Kasumi-1 (cell line): ENCODE results near the gene PLEKHM3.
"Not testable (repeated sequence)": the region's sequence is repeated elsewhere in the genome, so short reads cannot be mapped to it uniquely, and the experiment has no call there.

Experiments used
- DNase-seq, 2 experiments: peaks; one replicate each; lab custom pipeline; 2025; lab: John Stamatoyannopoulos, UW

PLEKHM3 gene

DNA sequence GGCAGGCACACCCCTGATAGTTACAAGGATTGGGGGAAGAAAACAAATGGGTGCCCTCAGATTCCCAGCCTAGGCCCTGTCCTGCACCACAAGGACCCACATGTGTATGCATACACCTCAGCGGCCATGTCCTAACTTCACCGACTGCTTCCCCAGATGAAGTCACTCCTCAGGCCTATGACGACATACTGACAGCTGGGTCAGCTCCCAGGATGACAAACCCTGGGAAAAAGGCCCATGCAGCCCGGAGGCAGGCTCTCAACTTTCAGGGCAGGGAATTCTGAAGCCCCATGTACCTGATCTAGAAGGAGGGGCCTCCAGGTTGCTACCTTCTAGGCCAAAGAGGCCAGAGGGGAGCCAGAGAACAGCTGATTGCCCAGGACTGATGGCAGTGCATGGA lies 11.0 kb upstream of the PLEKHM3 start:
- no peak for DNase-seq

DNA sequence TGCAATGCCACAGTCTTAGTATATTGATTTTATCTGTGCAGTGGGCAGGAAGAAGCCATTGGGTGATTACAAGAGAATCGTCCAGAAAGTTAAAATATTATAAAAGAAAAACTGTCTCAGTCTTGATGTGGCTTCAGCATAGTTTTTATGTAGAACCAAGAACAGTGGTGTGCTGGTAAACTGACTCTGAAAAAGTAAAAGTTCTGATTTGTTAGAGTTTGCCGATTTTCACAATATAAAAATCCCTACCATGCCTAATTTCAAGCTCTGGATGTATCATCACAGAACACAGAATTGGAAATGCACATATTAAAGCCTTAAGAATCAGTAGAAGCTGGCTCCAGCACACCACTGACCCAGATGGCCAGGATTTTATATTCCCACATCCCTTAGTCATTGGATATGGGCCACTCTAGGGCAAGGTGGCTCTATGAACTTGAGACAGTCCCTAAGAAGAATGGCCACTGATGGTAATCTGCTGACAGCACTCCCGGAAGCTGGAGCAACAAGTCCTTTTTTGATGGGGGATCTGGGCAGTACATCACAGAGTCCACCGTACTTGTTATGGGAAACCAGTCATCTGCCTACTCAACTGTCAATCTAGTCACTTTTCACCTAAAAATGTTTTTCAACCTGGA lies 9.3 kb upstream of the PLEKHM3 start:
- no peak for DNase-seq

DNA sequence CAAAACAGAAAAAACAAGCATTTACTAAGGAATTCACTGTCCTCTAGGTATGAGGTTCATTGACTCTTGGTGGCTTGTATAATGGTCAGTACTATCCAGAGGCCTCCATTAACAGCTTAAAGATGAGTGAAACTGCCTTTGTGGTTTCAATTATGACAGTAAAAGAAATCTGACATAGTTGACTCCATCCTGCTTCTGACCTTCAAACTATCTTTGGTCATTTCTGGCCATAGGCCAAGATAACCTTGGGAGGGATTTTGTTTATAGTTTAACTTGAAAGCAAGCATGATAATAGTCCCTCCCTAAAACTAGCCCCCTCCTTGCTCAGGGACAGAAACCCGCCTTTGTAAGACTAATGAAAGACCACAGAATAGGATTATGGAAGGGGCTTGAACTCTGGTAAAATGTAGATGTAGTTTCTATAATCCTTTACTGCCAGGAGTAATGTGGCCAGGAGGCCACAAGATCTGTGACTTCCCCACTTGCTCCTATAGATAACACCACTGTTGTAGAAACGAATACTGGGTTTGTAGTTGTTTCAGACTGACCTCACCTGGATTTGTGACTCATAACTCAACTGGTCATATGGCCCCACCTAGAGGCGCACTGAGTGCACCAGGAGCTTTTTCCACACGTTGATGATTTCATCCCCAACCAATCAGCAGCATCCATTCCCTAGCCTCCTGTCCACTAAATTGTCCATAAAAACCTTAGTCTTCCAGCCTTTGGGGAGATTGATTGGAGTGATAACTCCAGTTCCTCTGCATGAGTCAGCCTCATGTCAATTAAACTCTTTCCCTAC lies 8.6 kb upstream of the PLEKHM3 start:
- DNase-seq = no peak

DNA sequence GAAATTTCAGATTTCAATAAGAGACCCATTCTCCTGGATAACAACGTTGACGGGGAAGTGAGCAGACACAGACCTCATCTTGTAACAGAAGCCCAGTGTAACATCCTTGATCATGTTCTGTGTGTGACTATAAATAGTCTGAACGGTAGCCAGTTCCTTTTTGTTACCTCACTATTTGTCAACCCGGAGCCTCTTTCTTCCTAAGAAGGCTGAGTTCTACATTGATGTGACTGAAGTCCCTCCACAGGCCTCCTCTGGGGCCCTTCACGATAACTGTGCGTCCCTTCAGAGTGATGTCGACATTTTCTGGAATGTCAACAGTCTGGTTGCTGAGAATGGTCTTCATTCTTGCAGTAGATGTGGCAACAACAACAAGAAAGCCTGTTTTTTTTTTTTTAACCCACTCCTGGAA lies 6.3 kb upstream of the PLEKHM3 start:
- peak in 1 of 2 experiments; percentile 2 for DNase-seq

DNA sequence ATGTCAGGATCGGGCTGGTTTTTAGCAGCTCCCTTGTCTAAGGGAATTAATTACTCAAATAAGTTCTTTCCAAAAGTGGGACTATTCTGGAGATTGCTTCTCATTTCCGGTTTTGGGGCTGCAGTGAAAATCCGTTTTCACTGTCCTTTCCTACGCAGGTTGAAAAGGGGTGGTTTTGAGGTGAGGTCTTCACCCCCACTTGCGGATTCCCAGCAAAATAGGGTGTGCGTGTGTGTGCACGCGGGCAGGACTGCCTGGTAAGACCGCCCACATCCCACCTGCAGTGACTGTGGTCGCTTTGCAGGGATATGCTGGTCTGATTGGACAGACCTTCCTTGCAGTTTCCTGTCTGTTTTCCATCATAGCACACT lies 472 bp upstream of the PLEKHM3 start:
- DNase-seq = peak in 1 of 2 experiments; percentile 27

DNA sequence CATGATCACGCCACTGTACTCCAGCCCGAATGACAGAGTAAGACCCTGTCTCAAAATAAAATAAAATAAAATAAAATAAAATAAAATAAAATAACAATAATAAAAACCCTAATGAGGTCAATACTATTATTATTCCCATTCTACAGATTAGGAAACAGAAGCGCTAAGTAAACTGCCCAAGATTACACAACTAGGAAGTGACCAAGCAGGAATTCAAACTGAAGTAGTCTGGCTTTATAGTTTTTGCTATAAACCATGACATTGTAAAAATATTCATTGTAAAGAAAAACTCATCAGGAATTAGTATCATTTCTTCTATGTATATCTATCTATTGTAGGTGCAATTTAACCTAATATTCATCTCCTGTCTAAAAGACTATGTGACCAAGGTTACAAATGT lies 1.2 kb downstream of the PLEKHM3 start:
- no peak for DNase-seq

DNA sequence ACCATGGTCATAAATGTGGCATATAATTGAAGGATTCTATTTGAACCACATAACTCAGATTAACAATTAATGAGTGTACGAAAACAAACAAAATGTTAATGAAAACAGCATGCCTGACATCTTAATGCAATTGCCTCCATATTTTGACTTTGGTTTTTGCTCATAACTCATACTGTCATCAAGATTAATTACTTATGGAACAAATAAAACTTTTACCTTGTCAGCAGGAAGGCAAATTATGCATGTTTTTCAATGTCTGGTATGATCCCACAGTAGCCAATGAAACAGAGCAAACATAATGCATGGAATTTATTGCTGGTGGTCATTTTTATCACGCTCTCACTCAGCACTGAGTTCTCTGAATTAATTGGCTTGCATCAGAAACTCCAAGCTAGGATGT lies 5.1 kb downstream of the PLEKHM3 start:
- no peak for DNase-seq

DNA sequence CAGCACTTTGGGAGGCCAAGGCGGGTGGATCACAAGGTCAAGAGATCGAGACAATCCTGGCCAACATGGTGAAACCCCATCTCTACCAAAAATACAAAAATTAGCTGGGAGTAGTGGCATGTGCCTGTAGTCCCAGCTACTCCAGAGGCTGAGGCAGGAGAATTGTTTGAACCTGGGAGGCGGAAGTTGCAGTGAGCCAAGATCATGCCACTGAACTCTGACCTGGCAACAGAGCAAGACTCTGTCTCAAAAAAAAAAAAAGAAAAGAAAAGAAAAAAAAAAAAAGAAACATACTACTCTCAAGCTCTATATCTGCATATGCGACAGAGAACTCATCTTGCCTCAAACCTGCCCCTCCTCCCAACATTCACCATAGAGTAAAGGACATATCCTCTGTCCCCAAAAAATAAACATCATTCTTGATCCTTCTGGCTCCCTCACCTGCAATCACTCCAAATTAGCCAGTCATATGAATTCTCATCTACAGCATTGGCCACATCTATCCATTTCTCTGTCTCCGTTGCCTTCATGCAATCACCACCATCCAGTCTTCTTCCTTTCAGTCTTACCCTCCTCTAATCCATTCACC lies 7.1 kb downstream of the PLEKHM3 start:
- DNase-seq = not testable (repeated sequence)

DNA sequence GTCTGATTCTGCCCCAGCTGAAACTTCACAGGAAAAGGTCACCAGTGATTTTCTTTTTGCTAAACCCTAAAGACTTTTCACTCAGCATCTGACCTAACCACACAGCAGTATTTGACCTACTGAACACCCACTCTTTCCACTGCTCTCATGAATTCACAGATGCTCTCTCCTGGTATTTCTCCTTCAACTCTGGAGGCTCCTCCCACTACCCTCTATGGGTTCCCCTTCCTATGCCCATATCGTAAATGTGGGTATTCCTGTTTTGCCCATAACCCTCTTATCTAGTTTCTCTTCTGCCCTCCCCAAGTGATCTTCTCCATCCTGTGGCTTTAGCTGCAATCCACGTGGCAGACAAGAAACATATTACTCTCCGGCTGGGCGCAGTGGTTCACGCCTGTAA lies 7.6 kb downstream of the PLEKHM3 start:
- DNase-seq = no peak

DNA sequence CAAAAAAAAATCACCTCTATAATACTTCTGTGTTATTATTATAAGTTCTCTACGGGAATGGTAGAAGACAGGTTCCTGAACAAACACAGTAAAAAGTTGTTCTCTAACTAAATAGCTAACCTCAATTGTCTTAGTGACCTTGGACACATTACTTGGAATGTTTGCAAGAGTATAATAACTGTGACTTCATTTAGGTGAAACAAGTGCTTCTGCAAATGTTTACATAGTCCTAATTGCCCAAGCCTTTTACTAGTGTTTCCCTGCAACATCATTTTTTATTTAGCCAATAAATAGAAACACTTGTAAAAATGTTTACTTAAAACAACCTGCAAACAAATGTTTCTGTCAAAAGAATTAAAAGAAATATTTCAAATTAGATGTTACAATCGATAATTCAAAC lies 9.9 kb downstream of the PLEKHM3 start:
- no peak for DNase-seq

DNA sequence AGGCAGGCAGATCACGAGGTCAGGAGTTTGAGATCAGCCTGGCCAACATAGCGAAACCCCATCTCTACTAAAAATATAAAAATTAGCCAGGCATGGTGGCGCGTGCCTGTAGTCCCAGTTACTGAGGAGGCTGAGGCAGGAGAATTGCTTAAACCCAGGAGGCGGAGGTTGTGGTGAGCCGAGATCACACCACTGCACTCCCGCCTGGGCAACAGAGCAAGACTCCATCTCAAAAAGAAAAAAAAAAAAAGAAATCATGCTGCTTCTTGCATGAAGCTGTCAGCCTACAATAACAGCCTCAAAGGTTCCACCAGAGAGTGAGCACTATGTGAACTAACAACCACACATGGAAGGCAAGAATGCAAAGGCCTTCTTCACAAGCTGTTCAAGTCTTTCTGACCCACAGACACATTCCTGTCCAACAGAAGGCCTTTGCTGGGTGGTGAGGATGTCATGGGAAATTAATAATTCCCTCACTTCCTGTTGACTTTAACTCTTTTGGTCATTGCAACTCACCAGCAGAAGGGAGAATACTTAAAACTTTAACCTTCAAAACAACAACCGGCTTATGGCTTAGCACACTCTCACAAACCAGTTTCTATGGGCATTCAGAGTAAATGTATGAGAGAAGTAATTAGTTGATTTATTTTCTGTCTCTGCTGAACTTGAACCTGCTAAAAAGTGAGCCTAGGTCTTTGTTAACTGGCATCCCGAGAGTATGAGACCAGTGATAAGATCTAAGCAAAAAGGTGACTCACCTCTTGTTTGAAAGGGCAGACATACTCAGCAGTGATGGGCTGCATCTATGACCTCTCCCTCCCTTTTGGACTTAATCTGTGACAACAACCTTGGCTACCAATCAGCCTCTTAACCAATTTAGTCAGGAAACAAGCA lies 11.8 kb downstream of the PLEKHM3 start:
- DNase-seq = no peak

DNA sequence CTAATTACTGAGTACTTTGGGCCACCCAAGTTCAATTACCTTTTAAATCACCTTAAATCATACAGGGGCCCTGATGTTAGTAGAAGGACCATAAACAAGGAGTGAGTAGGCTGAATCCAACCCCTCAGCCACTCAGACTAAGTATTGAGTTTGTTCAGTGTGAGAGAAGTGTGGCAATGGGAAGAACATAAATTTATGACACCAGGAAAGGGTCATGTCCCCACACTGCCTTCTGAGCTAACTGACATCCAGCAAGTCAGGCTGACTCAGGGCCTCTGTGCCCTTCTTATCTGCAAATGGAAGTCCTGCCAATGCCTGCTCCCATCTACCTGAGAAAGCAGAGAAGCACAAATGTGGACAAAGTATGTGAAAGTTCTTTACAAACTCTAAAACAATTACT lies 12.9 kb downstream of the PLEKHM3 start:
- DNase-seq = no peak

DNA sequence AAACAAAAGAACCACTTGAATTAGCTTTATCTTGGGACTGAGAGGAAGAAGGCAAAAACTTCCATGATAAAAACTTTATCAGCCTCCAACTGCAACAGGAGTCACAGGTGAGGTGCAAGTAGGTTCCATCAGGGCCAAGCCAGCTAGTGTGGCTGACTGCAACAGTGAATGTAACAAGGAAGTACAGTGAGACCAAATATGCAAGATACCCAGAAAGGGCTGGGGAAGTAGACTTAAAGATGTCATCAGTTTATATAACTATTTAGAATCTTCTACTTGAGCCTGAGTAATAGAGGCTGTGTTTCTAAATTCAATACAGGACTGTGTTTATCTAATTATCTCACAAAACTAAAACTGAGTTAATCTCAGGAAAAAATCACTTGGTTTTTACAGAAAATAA lies 14.8 kb downstream of the PLEKHM3 start:
- DNase-seq = no peak

DNA sequence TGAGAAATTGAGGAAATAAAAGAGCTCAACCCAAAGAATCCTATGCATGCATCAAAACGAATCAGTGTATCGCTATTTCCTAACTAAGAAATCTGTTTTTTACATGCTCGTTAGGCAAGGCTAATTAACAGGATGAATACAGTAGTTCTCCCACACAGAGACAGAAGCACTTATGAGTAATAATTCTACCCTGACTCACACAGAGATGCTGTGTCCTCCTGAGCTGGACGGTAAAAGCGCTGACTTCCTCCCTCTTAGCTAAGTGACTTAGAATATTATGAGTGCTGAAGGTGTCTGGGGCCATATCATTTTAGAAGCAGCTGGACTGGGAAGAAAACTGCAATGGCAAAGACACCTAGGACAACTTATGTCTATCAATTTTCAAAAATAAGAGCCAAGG lies 18.5 kb downstream of the PLEKHM3 start:
- DNase-seq = no peak

DNA sequence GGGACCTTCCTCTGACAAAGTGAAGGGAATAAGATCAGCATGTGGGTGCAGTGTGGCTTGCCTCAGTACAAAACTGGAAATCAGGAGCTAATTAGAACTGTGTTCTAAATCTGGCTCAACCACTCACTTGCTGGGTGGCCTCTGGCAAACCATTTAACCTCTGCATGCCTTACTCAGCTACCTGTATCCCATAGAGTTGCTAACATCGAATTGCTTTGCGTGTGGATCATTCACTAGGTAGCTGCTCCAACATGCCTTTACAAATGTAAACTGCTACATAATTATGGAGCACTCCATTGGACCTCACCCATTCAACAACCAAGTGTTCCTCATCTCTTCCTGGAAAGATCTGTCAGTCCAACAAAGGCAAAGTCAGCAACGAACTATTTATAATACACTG lies 19.0 kb downstream of the PLEKHM3 start:
- DNase-seq = no peak

DNA sequence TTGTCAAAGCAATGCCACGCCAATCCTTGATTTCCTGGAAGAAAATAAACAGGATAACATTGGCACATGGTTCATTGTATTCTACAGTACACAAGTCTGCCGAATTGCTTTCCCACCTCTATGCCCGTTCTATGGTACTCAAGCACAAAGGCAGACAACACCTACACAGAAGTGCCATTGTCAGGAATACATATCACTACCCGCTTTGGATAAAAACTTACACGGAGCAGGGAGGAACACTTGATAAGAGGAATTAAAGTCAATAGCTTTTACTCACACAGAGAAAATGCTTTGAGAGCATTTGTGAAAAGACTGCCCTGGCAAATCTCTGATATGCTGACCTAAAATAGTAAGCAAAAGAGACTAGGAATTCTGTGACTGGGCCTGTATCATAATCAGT lies 23.4 kb downstream of the PLEKHM3 start:
- DNase-seq = no peak

DNA sequence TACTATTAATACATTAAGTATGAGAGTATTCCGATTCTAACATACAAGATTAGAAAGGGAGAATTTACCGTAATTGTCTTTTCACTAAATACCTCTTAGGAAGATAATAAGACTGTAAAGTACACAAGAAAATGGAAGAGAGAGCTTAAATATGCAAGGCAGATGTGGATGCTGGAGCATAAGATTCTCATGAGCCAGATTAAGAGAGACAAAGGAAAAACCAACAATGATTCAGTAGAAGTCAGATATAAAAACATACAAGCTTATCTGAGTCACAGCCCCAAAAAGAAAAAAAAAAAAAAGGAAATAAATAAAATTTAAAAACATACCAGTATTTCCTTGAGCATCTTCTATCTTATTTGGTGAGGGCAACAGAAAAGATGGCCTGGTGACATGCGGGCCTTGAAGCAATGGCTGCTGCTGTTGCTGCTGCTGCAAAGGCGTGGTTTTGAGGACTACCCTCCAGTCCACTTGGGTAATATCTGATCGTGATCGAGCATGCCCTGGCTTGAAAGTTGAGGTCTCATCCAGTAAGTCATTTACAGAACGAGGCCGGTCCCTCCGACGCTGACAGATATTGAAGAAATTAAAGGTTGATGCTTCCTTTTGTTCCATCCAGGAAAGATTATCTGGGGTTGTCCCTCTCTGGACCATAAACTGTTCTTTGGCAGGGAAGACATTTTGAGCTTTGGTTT lies 24.5 kb downstream of the PLEKHM3 start:
- DNase-seq = no peak

DNA sequence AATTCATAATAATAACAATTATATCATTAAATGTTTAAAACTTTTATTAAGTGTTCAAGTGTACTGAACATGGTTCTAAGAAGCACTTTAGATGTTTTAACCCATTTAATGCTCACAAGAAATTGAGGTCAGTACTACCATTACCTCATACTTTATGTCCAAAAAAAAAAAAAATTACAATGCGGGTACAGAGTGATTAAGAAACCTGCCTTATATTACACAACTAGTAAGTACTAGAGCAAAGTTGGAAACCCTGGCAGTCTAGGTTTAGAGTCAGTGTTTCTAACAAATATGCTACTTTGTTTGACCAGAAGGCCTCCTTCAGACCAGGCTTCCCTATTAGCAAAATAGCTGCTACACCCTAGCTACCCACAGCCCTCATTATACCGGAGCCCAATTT lies 28.5 kb downstream of the PLEKHM3 start:
- no peak for DNase-seq

DNA sequence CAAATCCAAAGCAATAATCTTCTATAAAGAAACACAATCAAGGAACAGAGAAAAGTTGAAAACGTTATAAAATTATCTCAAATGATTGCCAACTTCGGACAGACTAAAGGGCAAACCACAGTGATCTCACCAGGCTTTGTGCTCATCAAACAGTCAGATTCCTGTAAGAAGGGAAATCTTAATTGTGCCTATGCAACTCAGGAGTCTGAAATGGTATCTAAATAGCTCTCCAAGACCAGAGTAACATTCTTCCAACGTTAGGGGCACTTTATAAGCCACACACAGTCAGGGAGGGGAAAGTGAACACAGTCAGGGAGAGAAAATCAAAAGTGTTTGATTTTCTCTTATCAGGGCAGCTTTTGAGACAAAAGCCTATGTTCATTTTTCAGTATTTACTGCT lies 29.4 kb downstream of the PLEKHM3 start:
- DNase-seq = no peak

DNA sequence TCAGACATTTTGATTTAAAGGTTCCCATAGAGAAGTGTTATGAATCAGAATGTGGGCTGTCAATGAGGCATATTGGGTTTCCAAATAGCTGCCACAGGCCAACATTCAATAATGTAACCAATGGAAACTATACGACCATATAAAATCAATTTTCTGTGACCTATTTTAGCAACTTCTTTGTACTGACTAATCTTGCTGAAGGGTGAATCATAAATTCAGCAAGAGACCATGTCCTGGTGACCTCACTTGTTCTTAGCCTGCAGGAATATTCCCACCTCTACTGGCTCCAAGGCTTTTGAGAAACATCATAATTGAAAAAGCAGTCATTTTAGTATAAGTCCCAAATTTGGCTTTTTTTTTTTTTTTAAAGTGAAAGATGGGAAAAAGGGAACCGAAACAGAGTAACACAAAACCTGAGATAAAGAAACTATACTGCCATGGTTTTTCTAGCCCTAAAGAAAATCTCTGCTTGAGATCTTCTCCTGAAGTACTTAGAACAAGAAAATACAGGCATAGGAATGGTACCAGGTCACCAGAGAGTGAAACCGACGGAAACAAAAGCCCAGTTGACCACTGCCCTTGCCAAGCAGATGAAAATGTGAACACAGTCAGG lies 32.1 kb downstream of the PLEKHM3 start:
- no peak for DNase-seq

DNA sequence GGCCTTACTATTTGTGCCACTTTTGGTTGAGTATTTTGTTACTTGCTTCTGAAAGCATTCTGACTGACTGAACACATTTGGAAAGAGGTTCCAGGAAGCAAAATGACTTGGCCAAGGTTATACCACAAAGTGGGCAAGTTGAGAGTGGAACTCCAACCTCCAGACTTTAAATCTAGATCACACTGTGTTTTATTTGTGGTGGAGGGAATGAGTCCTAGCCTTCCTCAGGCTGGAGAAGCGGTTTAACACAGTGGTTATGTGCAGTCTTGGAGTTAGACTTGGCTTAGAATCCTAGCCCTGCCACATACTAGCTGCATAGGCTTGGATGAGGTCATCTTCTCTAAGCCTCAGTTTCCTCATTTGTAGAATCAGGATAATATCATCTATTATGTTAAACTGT lies 33.4 kb downstream of the PLEKHM3 start:
- no peak for DNase-seq
